GM12878 (cell line): Measurements from ENCODE around the gene SRRM5. TPM values are rescaled to one million over a fixed set of nuclear protein-coding genes. Genes with fewer than 3 reads are reported as not detected.

Experiments used
- CEBPZ ChIP-seq: fragments of 150-350 bp; IDR thresholded peaks from 2 replicates; pipeline ENCODE4 v1.6.1; 2016; ENCODE audit warnings: low read depth, low read length
- DPF2 ChIP-seq: fragments of 450-650 bp; IDR thresholded peaks from 2 replicates; pipeline ENCODE4 v1.6.1; 2017; ENCODE audit warnings: mild to moderate bottlenecking
- NRF1 ChIP-seq: conservative IDR thresholded peaks from 2 replicates; pipeline ENCODE4 v1.6.1; 2011; ENCODE audit warnings: mild to moderate bottlenecking, low read depth, low read length, improper control_type of control experiment
- POLR2AphosphoS2 ChIP-seq: IDR thresholded peaks from 2 replicates; pipeline ENCODE4 v1.6.1; 2011; ENCODE audit warnings: low read depth, mild to moderate bottlenecking, low read length, improper control_type of control experiment, moderate library complexity
- RAD51 ChIP-seq: fragments of 450-650 bp; IDR thresholded peaks from 2 replicates; pipeline ENCODE4 v1.6.1; 2016; ENCODE audit warnings: moderate library complexity, mild to moderate bottlenecking, inconsistent platforms
- RCOR1 ChIP-seq: conservative IDR thresholded peaks from 2 replicates; pipeline ENCODE4 v1.6.1; 2012; ENCODE audit warnings: low read depth, low read length, improper control_type of control experiment
- SIN3A ChIP-seq: IDR thresholded peaks from 2 replicates; pipeline ENCODE4 v1.6.1; 2012; ENCODE audit warnings: low read depth, low read length, improper control_type of control experiment
- ZNF207 ChIP-seq: fragments of 450-650 bp; IDR thresholded peaks from 2 replicates; pipeline ENCODE4 v1.6.1; 2014; ENCODE audit warnings: antibody characterized with exemption, mild to moderate bottlenecking, borderline replicate concordance
- ZNF687 ChIP-seq: fragments of 450-650 bp; IDR thresholded peaks from 2 replicates; pipeline ENCODE4 v1.6.1; 2017; ENCODE audit warnings: mild to moderate bottlenecking, moderate library complexity
- ZZZ3 ChIP-seq: IDR thresholded peaks from 2 replicates; pipeline ENCODE4 v1.6.1; 2011; ENCODE audit warnings: low read depth; ENCODE audit not compliant: control insufficient read depth, insufficient read length
- polyA plus RNA-seq, 11 experiments: library from polyadenylated mRNA; depleted of rRNA in 4 of 11; unstranded in 6 of 11; stranded (reverse) in 5 of 11; fragments of >200 nt; fragmentation: Nextera tagmentation in 4 of 11; fragmentation: Illumina TruSeq in 1 of 11; extraction: Ambion mirVana in 4 of 11; extraction: Trizol in 1 of 11; gene quantifications; 1 replicate in 1 of 11; 2 replicates in 10 of 11; pipeline versions ENCODE4 v1.2.1 to v1.2.3, GENCODE V29; 2011 to 2016; ENCODE audit warnings: inconsistent platforms in 2 of 11, missing spikeins in 2 of 11, low read depth in 1 of 11
- total RNA-seq, 4 experiments: library from RNA; depleted of rRNA in 3 of 4; stranded (reverse); fragments of >200 nt in 3 of 4; fragmentation: Illumina TruSeq in 1 of 4; extraction: Trizol in 1 of 4; gene quantifications; 2 replicates each; pipeline versions ENCODE4 v1.2.1 to v1.2.3, GENCODE V29; 2013 to 2021
- TF ChIP-seq, protein P1 (sequence below): fragments of 450-650 bp; IDR thresholded peaks from 2 replicates; pipeline ENCODE4 v1.6.1; 2017; ENCODE audit warnings: antibody characterized with exemption, mild to moderate bottlenecking, moderate library complexity
- TF ChIP-seq, protein P2 (sequence below): IDR thresholded peaks from 2 replicates; pipeline ENCODE4 v1.6.1; 2012; ENCODE audit warnings: mild to moderate bottlenecking, low read depth, low read length

SRRM5 gene
- total and polyA plus RNA-seq, 10 of the 15 experiments (the other 5 are each of a cell fraction or from before 2014, with no cell fraction given), result 0.06 to 0.38 (median 0.24) TPM; not detected in 2

- TF ChIP-seq, protein P1, sequence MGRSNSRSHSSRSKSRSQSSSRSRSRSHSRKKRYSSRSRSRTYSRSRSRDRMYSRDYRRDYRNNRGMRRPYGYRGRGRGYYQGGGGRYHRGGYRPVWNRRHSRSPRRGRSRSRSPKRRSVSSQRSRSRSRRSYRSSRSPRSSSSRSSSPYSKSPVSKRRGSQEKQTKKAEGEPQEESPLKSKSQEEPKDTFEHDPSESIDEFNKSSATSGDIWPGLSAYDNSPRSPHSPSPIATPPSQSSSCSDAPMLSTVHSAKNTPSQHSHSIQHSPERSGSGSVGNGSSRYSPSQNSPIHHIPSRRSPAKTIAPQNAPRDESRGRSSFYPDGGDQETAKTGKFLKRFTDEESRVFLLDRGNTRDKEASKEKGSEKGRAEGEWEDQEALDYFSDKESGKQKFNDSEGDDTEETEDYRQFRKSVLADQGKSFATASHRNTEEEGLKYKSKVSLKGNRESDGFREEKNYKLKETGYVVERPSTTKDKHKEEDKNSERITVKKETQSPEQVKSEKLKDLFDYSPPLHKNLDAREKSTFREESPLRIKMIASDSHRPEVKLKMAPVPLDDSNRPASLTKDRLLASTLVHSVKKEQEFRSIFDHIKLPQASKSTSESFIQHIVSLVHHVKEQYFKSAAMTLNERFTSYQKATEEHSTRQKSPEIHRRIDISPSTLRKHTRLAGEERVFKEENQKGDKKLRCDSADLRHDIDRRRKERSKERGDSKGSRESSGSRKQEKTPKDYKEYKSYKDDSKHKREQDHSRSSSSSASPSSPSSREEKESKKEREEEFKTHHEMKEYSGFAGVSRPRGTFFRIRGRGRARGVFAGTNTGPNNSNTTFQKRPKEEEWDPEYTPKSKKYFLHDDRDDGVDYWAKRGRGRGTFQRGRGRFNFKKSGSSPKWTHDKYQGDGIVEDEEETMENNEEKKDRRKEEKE, result no peak
- TF ChIP-seq ZNF687 (peak; percentile 56; the same call in 1 of the 2 replicates), CEBPZ (no peak), RCOR1 (no peak), RAD51 (no peak), DPF2 (peak; percentile 37; the same call in 1 of the 2 replicates), NRF1 (peak; percentile 99), ZNF207 (peak; percentile 96; the same call in 1 of the 2 replicates), SIN3A (no peak; the same call in none of the 2 replicates), ZZZ3 (no peak), POLR2AphosphoS2 (no peak)
- TF ChIP-seq, protein P2, sequence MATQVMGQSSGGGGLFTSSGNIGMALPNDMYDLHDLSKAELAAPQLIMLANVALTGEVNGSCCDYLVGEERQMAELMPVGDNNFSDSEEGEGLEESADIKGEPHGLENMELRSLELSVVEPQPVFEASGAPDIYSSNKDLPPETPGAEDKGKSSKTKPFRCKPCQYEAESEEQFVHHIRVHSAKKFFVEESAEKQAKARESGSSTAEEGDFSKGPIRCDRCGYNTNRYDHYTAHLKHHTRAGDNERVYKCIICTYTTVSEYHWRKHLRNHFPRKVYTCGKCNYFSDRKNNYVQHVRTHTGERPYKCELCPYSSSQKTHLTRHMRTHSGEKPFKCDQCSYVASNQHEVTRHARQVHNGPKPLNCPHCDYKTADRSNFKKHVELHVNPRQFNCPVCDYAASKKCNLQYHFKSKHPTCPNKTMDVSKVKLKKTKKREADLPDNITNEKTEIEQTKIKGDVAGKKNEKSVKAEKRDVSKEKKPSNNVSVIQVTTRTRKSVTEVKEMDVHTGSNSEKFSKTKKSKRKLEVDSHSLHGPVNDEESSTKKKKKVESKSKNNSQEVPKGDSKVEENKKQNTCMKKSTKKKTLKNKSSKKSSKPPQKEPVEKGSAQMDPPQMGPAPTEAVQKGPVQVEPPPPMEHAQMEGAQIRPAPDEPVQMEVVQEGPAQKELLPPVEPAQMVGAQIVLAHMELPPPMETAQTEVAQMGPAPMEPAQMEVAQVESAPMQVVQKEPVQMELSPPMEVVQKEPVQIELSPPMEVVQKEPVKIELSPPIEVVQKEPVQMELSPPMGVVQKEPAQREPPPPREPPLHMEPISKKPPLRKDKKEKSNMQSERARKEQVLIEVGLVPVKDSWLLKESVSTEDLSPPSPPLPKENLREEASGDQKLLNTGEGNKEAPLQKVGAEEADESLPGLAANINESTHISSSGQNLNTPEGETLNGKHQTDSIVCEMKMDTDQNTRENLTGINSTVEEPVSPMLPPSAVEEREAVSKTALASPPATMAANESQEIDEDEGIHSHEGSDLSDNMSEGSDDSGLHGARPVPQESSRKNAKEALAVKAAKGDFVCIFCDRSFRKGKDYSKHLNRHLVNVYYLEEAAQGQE, result no peak
Measured at GRCh38 chr19:43595999-43596841, 15.7 kb upstream of the SRRM5 start, which contains the start of the genes IRGQ and ZNF576 (continued).
